Superior temporal gyrus (tissue), 1 donor: ENCODE measurements around the gene ZNF337.
"Not testable (repeated sequence)": the region's sequence is repeated elsewhere in the genome, so short reads cannot be mapped to it uniquely, and the experiment has no call there.

ENCODE experiments used
- DNase-seq: peaks from one replicate; pipeline ENCODE4 v3.0.0-alpha.2; 2016; ENCODE audit errors: extremely low spot score

The ZNF337 gene

GRCh38 chr20:25696371-25697131, at the start of gene ZNF337:
ZNF337 (minus strand) TSS chr20:25696853; CDS start chr20:25686417, 10,436 bp downstream.
- DNase-seq, result peak; percentile 95

GRCh38 chr20:25745738-25746137, 49.1 kb upstream of the ZNF337 start:
- no peak for DNase-seq

GRCh38 chr20:25745100-25745499, 48.4 kb upstream of the ZNF337 start:
- no peak for DNase-seq

- DNase-seq, result peak; percentile 53
Measured at GRCh38 chr20:25744261-25744660, 47.6 kb upstream of the ZNF337 start.

- DNase-seq, result no peak
Measured at GRCh38 chr20:25741088-25741487, 44.4 kb upstream of the ZNF337 start.

- DNase-seq, result no peak
Measured at GRCh38 chr20:25739615-25740320, 43.1 kb upstream of the ZNF337 start.

GRCh38 chr20:25738198-25738597, 41.5 kb upstream of the ZNF337 start:
- no peak for DNase-seq

GRCh38 chr20:25733903-25734302, 37.2 kb upstream of the ZNF337 start:
- no peak for DNase-seq

- DNase-seq, result no peak
Measured at GRCh38 chr20:25730862-25731261, 34.2 kb upstream of the ZNF337 start.

- no peak for DNase-seq
Measured at GRCh38 chr20:25726357-25726756, 29.7 kb upstream of the ZNF337 start.

- DNase-seq, result no peak
Measured at GRCh38 chr20:25725639-25726038, 29.0 kb upstream of the ZNF337 start.

GRCh38 chr20:25723975-25724374, 27.3 kb upstream of the ZNF337 start:
- no peak for DNase-seq

- no peak for DNase-seq
Measured at GRCh38 chr20:25720285-25720684, 23.6 kb upstream of the ZNF337 start.

- DNase-seq, result not testable (repeated sequence)
Measured at GRCh38 chr20:25718896-25719809, 22.5 kb upstream of the ZNF337 start.

- no peak for DNase-seq
Measured at GRCh38 chr20:25707695-25708094, 11.0 kb upstream of the ZNF337 start.

- no peak for DNase-seq
Measured at GRCh38 chr20:25706793-25707192, 10.1 kb upstream of the ZNF337 start.

- no peak for DNase-seq
Measured at GRCh38 chr20:25705830-25706351, 9.2 kb upstream of the ZNF337 start.

GRCh38 chr20:25704303-25704702, 7.7 kb upstream of the ZNF337 start:
- DNase-seq, result not testable (repeated sequence)

GRCh38 chr20:25700835-25701234, 4.2 kb upstream of the ZNF337 start:
- DNase-seq, result not testable (repeated sequence)

- DNase-seq, result peak; percentile 2
Measured at GRCh38 chr20:25699914-25700313, 3.3 kb upstream of the ZNF337 start.

- no peak for DNase-seq
Measured at GRCh38 chr20:25697132-25697446, 436 bp upstream of the ZNF337 start.
